Stimulated activated CD8-positive, alpha-beta memory T cell treated with anti-CD3 and anti-CD28 coated beads, Interleukin-2, amount 100 ng/mL, for 48 hours (primary cell): ENCODE measurements around the gene PLD3.

Experiments used
- DNase-seq, 2 donors: peaks; one replicate each; pipeline ENCODE4 v3.0.0-alpha.2; 2020; ENCODE audit warnings: low read depth in 2 of 2

PLD3 gene

DNA sequence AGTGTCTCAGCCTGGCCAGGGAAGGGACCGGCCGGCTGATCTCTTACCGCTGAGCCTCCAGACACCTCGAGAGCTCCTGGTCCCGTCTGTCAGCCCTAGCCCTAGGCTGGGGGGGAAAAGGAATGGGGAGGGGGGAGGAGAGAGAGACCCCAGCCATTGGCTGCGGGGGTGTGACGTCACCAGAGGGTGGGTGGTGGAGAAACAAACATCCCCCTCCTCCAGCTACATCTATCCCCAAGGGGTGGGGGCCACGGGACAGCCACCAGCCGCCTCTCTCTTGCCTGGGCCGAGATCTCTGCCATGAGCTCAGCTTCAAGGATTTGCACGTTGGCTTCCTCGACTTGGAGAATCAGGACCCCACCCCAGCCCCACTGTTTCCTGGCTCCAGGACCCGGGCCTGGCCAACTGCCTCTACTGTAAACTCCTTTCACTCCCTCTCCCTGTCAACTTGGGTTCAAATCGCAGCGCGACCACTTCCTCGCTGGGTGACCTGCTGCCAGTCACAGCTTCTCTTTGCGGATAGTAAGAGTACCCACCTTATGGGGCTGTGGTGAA is 64.9 kb downstream of the PLD3 start, which contains the start of gene PRX:
Gene PRX, minus strand, starts transcription at position 88 of the 555 bp plus-strand sequence. CDS start 5,446 bp downstream, outside the sequence.
- DNase-seq: no peak

DNA sequence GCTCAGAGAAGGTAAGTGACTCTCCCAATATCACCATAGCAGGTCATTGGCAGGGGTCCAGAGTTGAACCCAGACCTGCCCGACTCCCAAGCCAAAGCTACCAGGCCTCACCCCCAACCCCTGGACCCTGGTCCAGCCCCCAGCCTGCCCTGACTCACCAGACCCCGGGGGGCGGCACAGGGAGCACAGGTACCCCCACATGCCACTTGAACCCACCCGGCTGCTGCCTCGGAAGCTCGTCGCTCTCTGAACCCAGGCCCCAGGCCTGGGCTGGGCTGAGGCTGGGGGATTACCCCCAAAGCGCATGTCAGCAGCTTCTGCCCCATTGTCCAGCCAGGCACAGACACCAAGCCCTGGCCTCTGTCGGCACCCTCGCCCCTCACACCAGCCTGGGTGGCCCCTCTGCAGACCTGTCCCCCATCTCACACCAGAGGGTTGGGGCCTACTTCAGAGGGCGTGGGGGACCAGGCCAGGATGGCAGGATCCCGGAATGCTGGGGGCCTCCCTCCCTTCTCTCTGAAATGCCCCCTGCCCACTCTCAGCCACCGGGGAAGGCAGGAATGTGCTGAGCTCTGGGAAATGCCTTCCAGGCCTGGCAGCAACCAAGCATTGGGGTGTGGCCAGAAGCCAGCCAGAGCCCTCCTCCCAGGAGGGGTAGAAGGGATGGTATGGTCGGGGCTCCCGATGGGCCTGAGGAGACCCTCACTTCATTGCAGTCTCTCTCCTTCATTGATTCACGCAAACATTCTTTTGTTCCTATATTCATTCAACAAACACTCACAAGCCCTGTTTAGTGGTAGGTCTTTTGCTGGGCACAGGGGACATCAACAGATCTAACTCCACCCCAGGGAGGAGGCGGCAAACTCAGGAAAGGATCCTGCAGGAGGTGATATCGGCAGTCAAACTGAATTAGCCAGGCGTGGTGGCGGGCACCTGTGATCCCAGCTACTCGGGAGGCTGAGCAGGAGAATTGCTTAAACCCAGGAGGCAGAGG is 66.3 kb downstream of the PLD3 start:
- no peak for DNase-seq

DNA sequence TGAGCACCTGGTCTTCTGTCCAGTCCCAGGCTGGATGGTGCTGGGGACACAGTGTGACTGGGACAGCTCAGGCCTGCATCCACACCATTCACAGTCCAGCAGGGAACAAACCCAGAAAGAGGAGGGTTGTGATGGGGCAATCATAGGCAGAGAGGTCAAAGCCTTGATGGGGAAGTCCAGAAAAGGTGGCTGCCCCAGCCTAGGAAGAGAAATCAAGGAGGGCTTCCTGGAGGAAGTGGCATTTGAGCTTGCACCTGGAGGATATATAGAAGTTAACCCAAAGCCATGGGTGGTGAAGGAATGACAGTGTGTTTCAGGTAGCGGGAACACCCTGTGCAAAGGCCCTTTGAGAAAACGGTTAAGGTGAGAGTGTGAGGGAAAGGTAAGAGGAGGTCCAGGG is 67.3 kb downstream of the PLD3 start:
- DNase-seq: no peak

DNA sequence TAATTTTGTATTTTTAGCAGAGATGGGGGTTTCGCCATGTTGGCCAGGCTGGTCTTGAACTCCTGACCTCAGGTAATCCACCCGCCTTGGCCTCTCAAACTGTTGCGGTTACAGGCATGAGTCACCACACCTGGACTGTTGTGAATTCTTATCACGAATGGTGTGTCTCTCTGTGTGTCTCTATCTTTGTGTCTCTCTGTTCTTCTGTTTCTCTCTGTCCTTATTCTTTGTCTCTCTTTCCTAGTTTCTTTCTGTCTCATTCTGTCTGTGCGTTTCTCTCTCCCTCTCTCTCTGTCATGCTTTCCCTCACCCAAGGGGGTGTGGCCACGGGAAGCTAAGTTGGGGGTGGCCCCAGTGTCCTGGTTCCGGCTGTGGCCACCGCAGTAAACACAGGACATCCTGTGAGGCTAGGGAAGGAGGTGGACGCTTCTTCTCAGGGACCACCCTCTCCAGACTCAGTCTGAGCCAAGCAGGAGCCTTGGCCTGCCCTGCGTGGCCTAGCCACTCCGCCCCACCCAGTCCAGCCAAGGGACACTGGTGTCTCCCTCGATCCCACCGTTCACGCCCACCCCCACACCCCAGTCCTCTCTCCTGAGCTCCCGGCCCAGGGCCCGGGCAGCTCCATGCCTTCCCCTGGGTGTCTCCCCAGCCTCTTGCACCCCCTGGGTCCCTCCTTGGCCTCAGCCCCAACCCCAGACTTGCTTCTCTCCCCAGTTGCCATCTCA is 68.6 kb downstream of the PLD3 start:
- no peak for DNase-seq

DNA sequence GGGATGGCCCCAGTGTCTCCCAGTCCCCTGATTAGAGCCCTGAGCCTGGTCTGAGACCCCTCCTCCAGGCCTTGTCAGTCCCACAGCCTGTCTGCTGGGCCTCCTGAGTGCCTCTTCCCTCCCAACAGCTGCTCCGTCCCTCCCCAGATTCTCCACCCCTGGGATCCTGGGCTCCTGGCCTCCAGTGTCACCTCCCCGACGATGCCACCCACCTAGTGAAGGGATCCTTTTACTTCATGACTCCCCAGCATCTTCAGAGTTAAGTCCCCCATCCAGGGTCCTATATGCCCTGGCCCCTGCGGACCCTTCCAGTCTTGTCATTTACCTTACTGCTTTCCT is 69.1 kb downstream of the PLD3 start:
- no peak for DNase-seq

DNA sequence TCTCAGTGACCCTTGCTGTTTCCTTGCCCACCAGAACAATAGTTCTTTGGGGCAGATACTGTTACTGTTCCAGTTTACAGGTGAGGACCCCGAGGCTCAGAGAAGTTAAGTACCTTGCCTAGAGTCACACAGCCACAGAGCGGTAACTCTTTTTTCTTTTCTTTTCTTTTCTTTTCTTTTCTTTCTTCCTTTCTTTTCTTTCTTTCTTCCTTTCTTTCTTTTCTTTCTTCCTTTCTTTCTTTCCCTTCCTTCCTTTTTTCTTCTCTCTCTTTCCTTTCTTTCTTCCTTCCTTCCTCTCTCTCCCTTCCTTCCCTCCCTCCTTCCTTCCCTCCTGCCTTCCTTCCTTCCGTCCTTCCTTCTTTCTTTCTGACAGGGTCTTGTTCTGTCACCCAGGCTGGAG is 69.5 kb downstream of the PLD3 start:
- DNase-seq: no peak

DNA sequence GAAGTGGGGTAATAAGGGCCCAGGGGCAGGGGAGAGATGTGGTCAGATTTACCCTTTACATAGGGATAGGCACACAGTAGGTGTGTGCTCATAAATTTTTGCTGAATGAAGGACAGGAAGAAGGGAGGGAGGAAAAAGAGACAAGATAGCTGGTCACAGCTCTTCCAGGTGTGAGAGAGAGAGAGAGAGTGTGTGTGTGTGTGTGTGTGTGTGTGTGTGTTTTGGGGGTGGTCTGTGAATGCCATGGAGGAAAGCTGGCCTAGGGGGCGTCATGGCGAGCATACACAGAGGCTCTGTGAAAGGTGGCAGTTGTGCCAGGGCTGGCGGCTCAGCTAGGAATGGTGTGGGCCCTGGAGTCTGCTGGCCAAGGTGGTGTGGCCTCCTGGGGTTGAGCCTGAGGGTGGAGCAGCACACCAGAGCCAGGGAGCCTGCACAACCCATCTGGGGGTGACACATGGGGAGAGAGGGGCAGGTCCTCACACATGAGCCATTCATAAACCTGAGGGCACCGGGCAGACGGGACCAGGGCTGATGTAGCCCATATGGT is 70.6 kb downstream of the PLD3 start:
- no peak for DNase-seq

DNA sequence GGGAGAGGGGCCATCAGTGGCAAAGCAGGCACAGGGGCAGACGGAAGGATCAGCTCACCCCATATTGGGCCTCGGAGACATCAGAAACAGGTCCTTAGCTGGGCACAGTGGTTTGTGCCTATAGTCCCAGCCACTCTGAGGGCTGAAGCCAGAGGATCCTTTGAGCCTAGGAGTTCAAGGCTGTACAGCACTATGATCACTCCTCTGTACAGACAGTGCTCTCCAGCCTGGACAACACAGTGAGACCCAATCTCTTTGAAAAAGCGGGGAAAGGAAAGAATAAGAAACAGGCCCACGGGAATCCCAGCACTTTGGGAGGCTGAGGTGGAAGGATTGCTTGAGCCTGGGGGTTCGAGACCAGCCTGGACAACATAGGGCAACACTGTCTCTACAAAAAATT is 71.3 kb downstream of the PLD3 start:
- no peak for DNase-seq

DNA sequence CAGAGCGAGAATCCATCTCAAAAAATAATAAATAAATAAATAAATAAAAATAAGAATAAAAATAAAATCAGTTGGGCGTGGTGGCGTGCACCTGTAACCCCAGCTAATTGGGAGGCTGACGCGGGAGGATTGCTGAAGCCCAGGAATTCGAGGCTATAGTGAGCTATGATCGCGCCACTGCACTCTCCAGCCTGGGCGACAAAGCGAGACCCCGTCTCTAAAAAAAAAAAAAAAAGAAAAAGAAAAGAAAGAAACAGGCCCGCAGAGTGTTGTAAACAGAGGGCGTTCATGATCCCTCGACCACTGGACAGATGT is 71.9 kb downstream of the PLD3 start:
- DNase-seq: no peak

DNA sequence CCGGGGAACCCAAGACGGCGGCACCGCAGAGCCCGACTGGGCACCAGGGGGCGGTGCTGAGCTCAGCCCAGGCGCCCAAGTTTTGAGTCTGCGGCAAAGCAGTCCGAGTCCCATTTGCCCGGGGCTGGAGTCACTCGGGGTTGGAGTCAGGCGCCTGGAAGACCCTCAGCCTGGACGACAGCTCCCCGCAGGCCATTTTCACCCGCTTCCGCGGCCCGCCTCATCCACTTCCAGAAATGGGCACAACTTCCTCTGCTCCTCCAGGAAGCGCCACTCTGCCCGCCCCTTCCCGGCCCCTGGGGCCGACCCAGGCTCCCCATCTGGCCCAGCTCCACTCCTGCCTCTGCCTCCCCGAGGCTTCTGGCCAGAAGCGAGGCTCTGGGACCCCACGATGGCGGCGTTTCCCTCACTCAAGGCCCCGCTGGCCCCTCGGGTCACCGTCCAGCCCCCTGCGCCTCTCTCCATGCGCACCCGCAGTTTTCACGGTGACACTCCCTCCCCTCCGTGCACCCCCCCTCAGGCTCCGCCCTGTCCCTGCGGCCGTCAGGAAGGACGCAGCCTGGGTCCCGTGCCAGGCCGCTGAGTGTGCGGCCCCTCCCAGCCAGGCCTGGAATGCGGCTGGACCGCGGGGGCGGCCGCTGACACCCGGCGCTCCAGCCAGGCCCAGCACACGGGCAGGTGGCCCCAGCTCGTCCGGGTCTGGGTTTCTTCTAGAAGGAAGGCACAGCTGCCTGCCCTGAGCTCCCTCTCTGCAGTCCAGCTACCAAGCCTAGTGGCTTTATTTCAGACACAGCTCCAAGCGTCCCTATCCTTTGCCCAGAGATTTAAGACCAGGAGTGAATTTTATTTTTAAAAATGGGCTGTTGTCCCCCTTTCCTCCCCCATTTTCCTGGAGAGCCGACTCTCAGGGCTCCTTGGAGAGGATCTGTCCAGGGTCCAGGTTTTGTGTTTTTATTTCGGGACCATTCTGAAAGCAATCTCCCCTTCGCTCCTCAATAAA is 72.6 kb downstream of the PLD3 start:
- DNase-seq: peak; percentile 62 to 63

DNA sequence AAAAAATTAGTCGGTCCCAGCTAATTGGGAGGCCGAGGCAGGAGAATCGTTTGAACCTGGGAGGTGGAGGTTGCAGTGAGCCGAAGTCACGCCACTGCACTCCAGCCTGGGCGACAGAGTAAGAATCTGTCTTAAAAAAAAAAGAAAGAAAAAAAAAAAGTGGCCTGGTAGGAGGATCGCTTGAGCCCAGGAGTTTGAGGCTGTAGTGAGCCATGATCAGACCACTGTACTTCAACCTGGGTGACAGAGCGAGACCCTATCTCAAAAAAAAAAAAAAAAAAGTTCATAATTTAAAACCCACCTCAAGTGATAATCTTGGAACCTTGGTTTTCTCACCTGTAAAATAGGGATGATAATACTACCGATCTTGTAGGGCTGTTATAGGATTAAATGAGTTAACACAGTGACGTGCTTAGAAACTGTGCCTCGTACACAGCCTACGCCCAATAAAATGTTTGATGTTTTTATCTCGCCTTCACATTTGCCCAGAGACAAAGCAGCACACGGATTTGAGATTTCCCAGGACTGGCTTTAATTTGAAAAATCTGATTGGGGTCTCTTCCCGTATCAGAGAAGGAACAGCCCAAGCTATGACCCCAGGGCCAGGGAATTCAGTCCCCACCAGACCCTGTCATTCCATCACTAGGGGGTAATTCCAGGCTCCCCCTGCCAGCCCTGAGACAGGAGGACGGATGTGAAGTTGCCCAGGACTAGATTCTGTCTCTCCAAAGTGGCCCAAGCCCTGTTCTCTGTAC is 73.7 kb downstream of the PLD3 start:
- no peak for DNase-seq

DNA sequence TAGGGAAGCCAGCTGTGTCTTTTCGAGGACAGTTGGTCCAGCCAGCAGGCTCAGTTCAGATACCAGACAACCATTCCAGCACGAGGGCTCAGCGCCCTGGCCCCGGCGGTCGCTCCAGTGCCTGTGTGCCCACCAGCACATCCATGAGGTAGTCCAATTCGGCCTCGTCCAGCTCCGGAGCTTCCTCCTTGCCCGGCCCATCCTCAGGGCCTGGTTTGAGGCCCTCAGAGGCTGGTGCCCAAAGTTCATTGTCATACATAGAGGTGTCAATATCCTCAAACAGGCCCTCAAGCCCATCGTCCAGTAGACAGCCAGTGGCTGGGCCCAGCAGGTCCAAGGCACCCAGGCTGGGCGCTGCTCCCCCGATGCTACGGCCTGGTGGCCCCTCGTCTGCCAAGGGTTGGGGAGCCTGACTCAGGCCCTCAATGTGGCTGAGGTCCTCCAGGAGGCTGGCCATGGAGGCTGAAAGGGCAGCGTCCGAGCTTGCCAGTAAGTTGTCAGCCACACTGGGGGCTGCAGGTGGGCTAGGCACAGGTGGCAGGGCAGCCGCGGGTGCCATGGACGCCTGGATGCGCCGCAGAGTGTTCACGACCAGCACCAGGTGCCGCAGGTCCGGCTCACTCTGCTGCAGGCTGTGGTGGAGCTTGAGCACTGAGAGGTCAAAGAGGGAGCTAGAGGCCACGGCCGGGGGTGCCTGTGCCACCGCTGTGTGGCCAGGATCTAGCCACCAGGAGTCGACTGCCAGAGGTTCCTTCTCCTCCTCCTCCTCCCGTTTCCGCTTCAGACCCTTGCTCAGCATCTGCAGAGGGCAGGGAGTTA is 74.5 kb downstream of the PLD3 start:
- DNase-seq: no peak

DNA sequence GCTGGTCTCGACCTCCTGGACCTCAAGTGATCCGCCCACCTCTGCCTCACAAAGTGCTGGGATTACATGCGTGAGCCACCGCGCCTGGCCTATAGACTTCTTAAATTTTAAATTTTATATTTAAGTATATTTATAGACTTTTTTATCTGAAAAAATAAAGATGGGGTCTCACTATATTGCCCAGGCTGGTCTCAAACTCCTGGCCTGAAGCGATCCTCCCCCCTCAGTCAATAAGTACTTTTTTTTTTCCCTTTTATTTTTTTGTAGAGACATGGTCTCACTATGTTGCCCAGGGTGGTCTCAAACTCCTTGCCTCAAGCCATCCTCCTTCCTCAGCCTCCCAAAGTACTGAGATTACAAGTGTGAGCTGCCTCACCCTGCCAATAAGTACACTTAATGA is 75.4 kb downstream of the PLD3 start:
- DNase-seq: no peak

DNA sequence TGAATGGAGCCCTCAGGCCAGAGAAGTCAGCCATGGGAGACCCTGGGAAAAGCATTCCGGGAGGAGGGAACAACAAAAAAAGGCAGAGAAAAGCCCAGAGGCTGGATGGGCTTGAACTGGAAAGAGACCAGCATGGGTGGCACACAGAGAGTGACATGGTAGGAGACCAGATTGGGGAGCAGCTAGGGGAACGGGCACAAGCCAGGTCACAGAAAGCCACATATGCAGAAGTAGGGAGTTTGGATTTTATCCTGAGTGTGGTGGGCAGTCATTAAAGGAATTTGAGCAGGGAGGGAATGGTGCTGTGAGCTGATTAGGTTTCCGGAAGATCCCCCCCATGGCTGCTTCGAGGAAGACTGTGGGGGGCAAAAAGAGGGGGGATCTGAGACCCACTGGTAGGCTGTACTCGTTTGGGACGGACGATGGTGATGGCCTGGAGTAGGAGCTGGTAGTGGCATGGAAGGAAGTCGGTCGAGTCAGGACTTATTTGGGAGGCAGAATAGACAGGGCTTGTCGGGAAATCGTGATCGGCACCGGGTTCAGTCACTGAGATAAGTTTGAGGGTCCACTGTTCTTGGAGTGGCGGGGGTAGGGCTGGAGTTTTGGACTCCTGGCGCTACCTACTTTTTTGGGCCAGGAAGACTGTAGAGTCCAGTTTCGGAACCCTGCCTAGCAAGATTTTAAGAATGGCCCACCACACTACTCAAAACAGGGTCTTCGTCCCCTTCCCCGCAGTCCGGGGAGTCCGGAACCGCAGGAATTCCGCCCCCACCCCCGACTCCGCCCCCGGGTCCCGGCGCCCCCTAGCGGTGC is 76.3 kb downstream of the PLD3 start:
- no peak for DNase-seq

DNA sequence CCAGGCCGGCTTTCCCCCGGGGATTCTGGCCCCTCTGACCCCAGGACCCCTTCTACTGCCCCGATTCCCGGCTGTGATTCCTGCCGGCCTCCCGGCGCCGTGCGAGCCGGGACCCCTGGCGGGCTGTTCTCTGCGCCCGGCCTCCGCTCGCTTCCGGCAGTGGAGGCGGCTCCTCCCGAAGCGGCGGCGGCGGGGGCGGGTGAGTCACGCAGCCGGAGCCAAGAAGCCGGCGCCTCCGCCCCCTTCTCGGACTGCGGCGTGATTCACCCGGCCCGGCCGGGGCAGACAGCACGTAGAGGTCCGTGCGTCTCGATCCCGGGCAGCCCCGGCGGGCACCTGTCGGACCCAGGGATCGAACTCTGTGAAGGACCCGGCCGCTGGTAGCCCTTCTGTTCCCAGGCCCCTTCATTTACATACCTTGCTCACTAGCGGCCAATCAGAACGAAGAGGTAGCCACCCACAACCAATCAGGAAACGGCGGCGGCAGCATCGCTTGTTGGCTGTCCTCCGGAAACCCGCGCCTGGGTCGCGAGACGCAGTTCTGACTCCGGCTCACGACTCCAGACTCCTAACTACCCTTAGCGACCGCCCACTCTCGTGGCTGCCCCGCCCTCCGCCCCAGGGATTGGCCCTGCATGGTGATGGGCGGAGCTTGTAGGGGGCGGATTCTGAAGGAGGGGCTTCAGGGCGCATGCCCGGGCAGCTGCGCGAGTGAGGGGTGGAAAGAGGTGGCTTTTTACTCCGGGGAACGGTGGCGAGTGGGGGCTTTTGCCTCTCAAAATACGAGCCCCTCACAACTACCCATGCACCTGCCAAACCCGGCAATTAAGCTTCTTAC is 77.2 kb downstream of the PLD3 start, which contains the start of gene SERTAD1:
Gene SERTAD1, minus strand, starts transcription at position 543 of the 838 bp plus-strand sequence. CDS start 2,446 bp downstream, outside the sequence.
- peak; percentile 100 for DNase-seq
